NCI-H748 treated with DMSO at 0.1 percent for 48 hours (cell line): ENCODE results near the gene GP1BB.

Experiments
- DNase-seq: peaks from one replicate; lab custom pipeline; 2025; lab: John Stamatoyannopoulos, UW

GP1BB gene

DNA sequence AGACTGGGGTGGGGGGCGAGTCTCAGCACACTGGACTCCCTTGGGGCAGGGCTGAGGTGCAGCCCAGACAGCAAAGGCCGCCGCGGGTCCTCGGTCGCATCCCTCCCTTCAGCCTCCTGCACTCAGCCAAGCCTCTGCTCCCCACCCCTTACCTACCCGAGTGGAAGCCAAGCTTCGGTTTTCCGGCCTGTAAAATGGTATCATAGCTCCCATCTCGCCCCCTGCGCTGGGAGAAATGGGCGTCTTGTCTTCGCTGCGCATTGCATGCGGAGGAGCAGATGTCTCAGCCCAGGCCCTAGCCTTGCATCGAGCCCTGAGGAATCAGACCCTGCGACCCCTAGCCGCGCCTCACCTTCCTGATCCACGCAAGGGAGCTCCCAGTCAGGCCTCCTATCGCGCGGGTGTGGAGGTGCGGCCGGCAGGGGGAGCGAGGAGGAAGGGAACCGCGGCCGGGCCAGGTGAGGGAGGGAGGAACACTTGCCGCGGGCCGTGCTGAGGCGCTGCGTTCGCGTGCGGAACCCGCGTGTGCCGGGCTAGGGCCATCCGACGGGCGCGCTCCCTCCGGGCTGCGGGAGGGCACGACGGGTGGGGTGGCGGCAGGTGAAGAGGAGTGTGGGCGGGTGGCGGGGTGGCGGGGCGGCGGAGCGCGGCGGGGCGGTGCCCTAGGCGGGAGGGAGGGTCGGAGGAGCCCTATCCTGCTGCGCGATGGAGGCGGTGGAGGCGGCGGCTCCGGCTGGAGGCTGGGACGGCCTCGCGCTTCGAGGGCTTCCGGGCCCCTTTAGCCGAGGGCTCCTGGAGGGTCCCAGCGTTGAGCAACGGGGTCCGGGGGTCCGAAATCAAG lies 33.2 kb downstream of the GP1BB start:
- DNase-seq = no peak

GRCh38 chr22:19757140-19757984 lies 34.0 kb downstream of the GP1BB start:
- DNase-seq = no peak

DNA sequence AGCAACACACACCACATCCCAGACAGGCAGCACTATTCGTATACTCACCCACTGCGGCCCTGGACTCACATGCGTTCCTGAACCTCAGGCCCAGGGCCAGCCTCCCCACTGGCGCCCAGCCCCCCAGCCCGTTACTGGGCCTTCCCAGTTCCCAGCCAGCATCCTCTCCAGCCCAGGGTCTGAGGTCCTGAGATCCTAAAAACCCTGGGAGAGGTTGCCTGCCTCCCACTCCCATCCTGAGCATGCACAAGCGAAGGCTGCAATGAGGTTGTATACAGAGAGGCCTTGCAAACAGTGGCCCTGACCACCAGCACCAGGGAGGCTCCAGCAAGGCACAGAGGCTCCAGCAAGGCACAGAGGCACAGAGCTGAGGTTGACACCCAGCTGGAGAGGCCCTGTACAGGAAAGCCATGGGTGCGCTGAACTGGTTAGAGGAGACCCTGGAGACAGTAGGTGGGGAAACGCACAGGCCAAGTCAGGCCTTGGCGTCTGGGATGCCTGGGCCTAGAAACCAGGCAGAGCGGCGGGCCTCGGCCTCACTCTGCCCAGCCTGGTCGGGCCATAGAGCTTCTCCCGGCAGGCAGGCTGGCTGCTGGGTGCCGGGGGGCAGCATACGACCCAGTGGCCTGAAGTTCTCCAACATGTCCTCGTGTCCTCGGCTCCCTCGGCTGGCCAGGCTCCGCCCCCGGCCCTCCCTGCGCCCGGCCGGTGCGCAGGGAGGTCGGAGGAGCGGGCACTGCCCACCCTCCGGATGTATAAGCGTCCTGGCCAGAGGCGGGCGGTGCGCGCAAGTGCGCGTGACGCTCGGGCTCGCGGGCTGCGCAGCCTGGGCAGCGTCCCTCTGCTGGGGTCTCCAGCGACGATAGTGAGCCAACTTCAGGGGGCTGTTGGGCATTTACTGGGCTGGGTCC lies 34.9 kb downstream of the GP1BB start:
- no peak for DNase-seq

DNA sequence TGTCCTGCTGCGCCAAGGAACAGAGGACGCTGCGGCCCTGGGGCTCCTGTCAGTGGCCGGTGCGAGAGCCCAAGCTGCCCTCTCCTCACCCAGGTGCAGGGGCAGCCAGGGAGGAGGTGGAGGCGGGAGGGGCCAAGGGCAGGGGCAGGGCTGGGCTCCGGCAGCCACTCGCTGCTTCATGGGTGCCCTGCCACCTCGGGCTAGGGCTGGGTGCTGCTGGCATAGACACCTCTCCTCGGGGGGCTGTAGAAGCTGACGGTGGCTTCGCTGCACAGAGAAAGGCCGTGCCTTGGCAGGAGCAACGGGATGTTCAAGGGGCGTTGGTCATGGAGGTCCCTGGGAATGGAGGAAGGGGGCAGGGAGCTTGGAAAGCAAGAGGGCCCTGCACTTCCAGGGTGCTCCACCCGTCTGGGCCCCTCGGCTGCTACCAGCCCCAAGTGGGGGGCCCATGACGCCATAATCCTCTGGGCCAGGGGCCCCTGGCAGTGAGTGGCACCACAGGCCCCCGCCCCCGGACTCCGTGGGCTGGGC lies 35.6 kb downstream of the GP1BB start:
- DNase-seq = no peak

GRCh38 chr22:19759427-19760057 lies 36.2 kb downstream of the GP1BB start:
- DNase-seq = no peak

DNA sequence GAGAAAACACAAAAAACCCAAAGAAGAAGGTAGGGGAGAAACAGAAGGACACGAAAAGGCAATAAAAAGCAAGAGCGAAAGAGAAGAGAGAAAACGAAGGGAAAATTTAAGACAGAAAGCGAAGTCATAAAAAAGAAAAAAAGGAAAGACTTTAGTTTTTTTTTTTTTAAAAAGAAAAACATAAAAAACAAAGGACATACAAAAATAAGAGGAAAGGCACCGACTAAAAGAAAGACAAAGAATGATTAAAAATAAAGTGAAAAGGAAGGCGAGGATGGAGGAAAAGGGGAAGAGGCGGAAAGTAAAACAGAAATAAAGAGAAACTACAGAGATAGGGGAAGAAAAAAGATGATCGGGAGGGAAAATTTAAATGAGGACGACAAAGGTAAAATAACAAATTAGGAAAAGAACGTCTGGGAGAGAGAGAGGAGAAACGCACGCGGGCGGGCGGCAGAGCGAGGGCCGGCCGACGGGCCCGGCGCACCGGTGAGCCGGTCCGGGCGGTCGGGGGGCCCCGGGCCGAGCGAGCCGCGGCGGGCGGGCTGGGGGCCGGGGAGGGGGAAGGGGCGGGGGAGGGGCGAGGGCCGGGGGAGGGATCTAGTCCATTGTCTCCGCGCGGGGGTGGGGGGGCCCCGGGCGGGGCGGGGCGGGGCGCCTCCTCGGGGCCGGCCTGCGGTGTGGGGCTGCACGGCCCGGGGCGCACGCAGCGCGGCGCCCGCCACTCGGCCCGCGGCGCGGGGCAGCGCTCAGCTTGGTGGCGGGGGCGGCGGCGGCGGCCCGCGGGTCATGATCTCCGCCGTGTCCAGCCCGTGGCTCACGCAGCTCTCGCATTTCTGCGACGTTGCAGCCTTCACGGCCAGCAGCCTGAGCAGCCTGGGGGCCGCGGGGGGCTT lies 37.0 kb downstream of the GP1BB start, which contains the start of gene TBX1:
TBX1 (plus strand) TSS at position 721 of the 893 bp plus-strand sequence; CDS start at position 787, 66 bp downstream.
- no peak for DNase-seq

GRCh38 chr22:19760951-19761724 lies 37.8 kb downstream of the GP1BB start:
- no peak for DNase-seq

DNA sequence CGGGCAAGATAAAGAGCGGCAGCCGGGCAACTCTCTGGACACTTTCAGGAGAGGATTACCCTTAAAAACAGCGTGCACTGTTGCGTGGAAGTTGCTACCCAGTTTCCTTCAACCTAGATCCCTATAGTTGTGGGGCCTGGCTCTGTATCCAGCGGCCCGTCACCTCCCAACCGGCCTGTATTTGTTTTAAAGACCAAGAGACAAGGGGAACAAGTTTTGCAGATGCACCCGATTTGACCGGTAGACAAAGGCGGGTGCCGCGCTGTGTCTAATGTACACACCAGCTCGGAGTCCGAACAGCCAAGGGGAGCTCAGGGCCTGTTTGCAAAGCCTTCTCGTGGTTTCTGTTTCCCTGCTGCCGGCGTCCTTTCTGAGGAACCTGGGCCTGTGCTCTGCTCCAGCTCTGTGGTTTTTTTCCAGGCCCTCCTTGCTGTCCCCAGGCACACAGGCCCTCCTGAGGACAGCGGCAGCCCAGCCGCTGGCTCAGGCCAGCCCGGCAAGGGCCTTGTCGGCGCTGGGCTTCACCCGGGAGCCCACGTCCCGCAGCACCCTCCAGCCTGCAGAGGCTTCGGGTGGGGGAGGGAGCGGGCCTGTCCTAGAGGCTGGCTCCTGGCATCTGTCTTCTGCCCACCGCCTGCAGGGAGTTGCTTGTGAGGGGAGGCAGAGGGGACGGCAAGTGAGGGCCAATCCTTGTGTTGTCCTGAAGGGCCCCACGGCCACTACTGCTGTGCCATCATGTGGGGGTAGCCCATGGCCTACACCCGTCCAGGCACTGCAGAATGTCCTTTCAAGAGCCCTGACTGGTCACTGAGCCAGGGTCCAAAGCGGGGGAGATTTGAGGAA lies 38.6 kb downstream of the GP1BB start:
- DNase-seq = no peak

- no peak for DNase-seq
These were observed 39.5 kb downstream of the GP1BB start for GRCh38 chr22:19762568-19763457.

GRCh38 chr22:19763458-19764298 lies 40.3 kb downstream of the GP1BB start:
- no peak for DNase-seq

DNA sequence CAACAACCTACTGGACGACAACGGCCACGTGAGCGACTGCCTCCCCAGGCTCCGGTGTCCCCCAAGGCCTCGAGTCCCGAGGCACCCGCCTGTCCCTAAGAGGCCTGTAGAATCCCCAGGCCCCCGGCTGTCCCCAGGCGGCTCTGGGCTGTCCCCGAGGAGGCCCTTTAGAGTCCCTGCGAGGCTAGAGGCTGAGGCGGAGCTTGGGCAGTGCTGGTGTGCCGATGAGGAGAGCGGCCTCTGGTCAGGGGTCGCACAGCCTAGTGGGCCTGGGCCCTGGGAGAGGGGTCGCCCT lies 40.9 kb downstream of the GP1BB start:
- no peak for DNase-seq

GRCh38 chr22:19764636-19765476 lies 41.5 kb downstream of the GP1BB start:
- no peak for DNase-seq

DNA sequence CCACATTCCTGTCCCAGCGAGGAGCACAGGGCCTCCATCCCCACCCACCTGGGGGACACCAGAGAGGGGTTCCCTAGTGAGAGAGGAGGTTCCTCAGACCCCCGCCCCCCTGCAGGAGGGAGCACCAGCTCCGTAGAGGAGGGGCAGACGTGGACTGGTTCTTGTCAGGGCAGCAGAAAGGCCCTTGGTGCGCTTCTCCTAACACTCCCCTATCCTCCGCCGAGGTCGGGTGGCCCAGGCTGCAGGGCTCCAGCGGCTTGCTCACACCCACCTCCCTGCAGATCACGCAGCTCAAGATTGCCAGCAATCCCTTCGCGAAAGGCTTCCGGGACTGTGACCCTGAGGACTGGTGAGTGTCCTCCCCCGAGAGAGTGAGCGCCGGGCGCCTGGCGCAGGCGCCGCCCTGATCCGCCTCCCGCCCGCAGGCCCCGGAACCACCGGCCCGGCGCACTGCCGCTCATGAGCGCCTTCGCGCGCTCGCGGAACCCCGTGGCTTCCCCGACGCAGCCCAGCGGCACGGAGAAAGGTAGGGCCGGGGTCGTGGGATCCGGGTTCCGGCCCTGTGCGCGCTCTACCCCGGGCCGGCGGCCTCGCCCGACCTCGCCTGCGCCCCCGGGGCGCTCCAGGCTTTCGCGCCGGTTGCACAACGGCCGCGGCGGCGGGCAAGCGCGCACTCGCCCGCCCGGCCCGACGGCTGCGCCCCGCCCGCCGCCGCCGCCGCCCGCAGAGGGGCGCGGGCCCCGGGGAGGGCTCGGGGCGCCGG lies 42.3 kb downstream of the GP1BB start:
- DNase-seq = no peak

DNA sequence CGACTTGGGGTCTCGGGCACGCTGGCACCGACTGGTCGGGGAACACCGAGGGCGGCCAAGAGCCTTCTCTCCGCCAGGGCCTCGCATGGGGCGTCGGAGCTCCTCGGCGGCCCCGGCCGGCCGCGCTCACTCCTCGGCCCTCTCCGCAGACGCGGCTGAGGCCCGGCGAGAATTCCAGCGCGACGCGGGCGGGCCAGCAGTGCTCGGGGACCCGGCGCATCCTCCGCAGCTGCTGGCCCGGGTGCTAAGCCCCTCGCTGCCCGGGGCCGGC lies 42.8 kb downstream of the GP1BB start:
- no peak for DNase-seq
